SK-N-SH (cell line): ENCODE data around the gene GSE1. TPM values are rescaled to one million over a fixed set of nuclear protein-coding genes. Genes with fewer than 3 reads are reported as not detected.
A peak's percentile ranks its signal among the peaks of the same experiment; 100 is the strongest.

Experiments
- CTCF ChIA-PET: fragments of 300-600, 350-600 bp; formaldehyde crosslinking; extraction: SDS; loops from one replicate; lab custom pipeline; 2021; lab: Yijun Ruan, JAX
- POLR2A ChIA-PET: fragments of 350-600 bp; sonication (Branson Sonifier 250); formaldehyde crosslinking; extraction: SDS; loops from one replicate; lab custom pipeline; 2020; ENCODE audit warnings: antibody characterized with exemption, inconsistent platforms; lab: Yijun Ruan, JAX
- DNase-seq: peaks from one replicate; pipeline ENCODE4 v3.0.0; 2012
- H2AFZ ChIP-seq: fragments of 200-600 bp; sonication (generic); 2 replicates; pipeline ENCODE4 v1.8.1; 2016; ENCODE audit warnings: antibody characterized with exemption, mild to moderate bottlenecking, low read depth
- H3F3A ChIP-seq: fragments of 200-600 bp; sonication (generic); replicated peaks from 2 replicates; pipeline ENCODE3; 2016; ENCODE audit warnings: antibody characterized with exemption, mild to moderate bottlenecking; ENCODE audit not compliant: insufficient read depth
- H3K27ac ChIP-seq, 2 experiments: fragments of 200-500 bp in 1 of 2; fragments of 200-600 bp in 1 of 2; sonication (Bioruptor generic) in 1 of 2; sonication (generic), shearing (Covaris generic) in 1 of 2; 2 replicates each; pipeline versions ENCODE4 v1.5.1 to v1.6.1; 2014 to 2016; ENCODE audit warnings: low read depth in 2 of 2, inconsistent platforms in 1 of 2, low read length in 1 of 2, mild to moderate bottlenecking in 1 of 2, mixed read lengths in 1 of 2
- H3K27me3 ChIP-seq: fragments of 200-600 bp; sonication (generic), shearing (Covaris generic); 2 replicates; pipeline ENCODE4 v1.6.1; 2016; ENCODE audit warnings: mixed run types; ENCODE audit not compliant: insufficient read depth
- H3K36me3 ChIP-seq, 2 experiments: fragments of 200-500 bp in 1 of 2; fragments of 200-600 bp in 1 of 2; sonication (Bioruptor generic) in 1 of 2; sonication (generic) in 1 of 2; replicated peaks in 1 of 2; 2 replicates each; pipeline versions ENCODE3 to v1.5.1; 2014 to 2016; ENCODE audit warnings: low read length in 1 of 2, mild to moderate bottlenecking in 1 of 2; ENCODE audit not compliant: insufficient read depth in 2 of 2, control insufficient read depth in 1 of 2
- H3K4me1 ChIP-seq, 2 experiments: fragments of 200-500 bp in 1 of 2; fragments of 200-600 bp in 1 of 2; sonication (Bioruptor generic) in 1 of 2; sonication (generic), shearing (Covaris generic) in 1 of 2; 2 replicates each; pipeline versions ENCODE4 v1.5.1 to v1.6.1; 2014 to 2016; ENCODE audit warnings: low read depth in 1 of 2, low read length in 1 of 2, mixed run types in 1 of 2; ENCODE audit not compliant: insufficient read depth in 2 of 2, control insufficient read depth in 1 of 2
- H3K4me2 ChIP-seq: fragments of 200-600 bp; sonication (generic), shearing (Covaris generic); 2 replicates; pipeline ENCODE4 v1.6.1; 2017; ENCODE audit warnings: mixed run types
- H3K4me3 ChIP-seq, 2 experiments: fragments of 200-500 bp in 1 of 2; fragments of 200-600 bp in 1 of 2; sonication (Bioruptor generic) in 1 of 2; sonication (generic), shearing (Covaris generic) in 1 of 2; 2 replicates each; pipeline versions ENCODE4 v1.5.1 to v1.8.1; 2014 to 2016; ENCODE audit warnings: low read depth in 2 of 2, inconsistent platforms in 1 of 2, low read length in 1 of 2, mild to moderate bottlenecking in 1 of 2, mixed read lengths in 1 of 2, moderate library complexity in 1 of 2
- H3K79me2 ChIP-seq: fragments of 200-600 bp; sonication (generic); 2 replicates; pipeline ENCODE4 v1.8.1; 2017; ENCODE audit warnings: mild to moderate bottlenecking; ENCODE audit not compliant: insufficient read depth
- H3K9ac ChIP-seq: fragments of 200-600 bp; sonication (generic); 2 replicates; pipeline ENCODE4 v1.6.1; 2017; ENCODE audit warnings: mixed run types
- H3K9me2 ChIP-seq: fragments of 200-600 bp; sonication (generic); 2 replicates; pipeline ENCODE4 v1.6.1; 2017; ENCODE audit warnings: mixed run types
- H3K9me3 ChIP-seq: fragments of 200-600 bp; sonication (generic); 2 replicates; pipeline ENCODE4 v1.6.1; 2017; ENCODE audit warnings: mixed run types, mild to moderate bottlenecking, moderate library complexity
- H4K20me1 ChIP-seq: fragments of 200-600 bp; sonication (generic); 2 replicates; pipeline ENCODE4 v1.6.1; 2017; ENCODE audit warnings: mild to moderate bottlenecking, mixed run types; ENCODE audit not compliant: insufficient read depth
- CHD2 ChIP-seq: fragments of 150-350 bp; IDR thresholded peaks from 2 replicates; pipeline ENCODE4 v1.6.1; 2018; ENCODE audit warnings: low read length; ENCODE audit not compliant: partially characterized antibody
- CTCF ChIP-seq: fragments of 200-600 bp; sonication (generic); IDR thresholded peaks from 2 replicates; pipeline ENCODE4 v1.6.1; 2017; ENCODE audit warnings: antibody characterized with exemption, mild to moderate bottlenecking, moderate library complexity
- ELF1 ChIP-seq: IDR thresholded peaks from 2 replicates; pipeline ENCODE4 v1.4.0; 2012
- EP300 ChIP-seq, 2 experiments: IDR thresholded peaks; 2 replicates each; pipeline versions ENCODE4 v1.4.0 to v1.6.1; 2012; ENCODE audit warnings: borderline replicate concordance in 1 of 2, low read depth in 1 of 2, low read length in 1 of 2
- EZH2phosphoT487 ChIP-seq: fragments of 200-600 bp; sonication (generic); IDR thresholded peaks from 2 replicates; pipeline ENCODE4 v1.6.1; 2017; ENCODE audit warnings: low read depth, mixed run types, mild to moderate bottlenecking, antibody characterized with exemption, moderate library complexity, borderline replicate concordance
- FOSL2 ChIP-seq: IDR thresholded peaks from 2 replicates; pipeline ENCODE4 v1.4.0; 2012; ENCODE audit warnings: low read depth, mild to moderate bottlenecking, moderate library complexity, borderline replicate concordance
- FOXJ3 ChIP-seq: sonication (generic); formaldehyde crosslinking; IDR thresholded peaks from 2 replicates; pipeline ENCODE4 v1.5.1; 2020; ENCODE audit warnings: mild to moderate bottlenecking, missing genetic modification reagents
- FOXM1 ChIP-seq: IDR thresholded peaks from 2 replicates; pipeline ENCODE4 v1.4.0; 2012; ENCODE audit warnings: low read depth, mild to moderate bottlenecking
- JUND ChIP-seq: IDR thresholded peaks from 2 replicates; pipeline ENCODE4 v1.4.0; 2012
- MEF2A ChIP-seq: IDR thresholded peaks from 2 replicates; pipeline ENCODE4 v1.4.0; 2012; ENCODE audit warnings: low read depth, borderline replicate concordance
- MXI1 ChIP-seq: IDR thresholded peaks from 2 replicates; pipeline ENCODE4 v1.6.1; 2012; ENCODE audit warnings: mild to moderate bottlenecking, low read depth, low read length, improper control_type of control experiment
- RAD21 ChIP-seq: IDR thresholded peaks from 2 replicates; pipeline ENCODE4 v1.6.1; 2012; ENCODE audit warnings: mild to moderate bottlenecking, low read length
- RCOR1 ChIP-seq: fragments of 150-350 bp; IDR thresholded peaks from 2 replicates; pipeline ENCODE4 v1.6.1; 2017; ENCODE audit warnings: antibody characterized with exemption, low read length
- REST ChIP-seq: IDR thresholded peaks from 2 replicates; pipeline ENCODE4 v1.6.1; 2012; ENCODE audit warnings: mild to moderate bottlenecking, low read depth, low read length, moderate library complexity
- TAF1 ChIP-seq: IDR thresholded peaks from 2 replicates; pipeline ENCODE4 v1.6.1; 2012; ENCODE audit warnings: low read depth, mild to moderate bottlenecking, low read length, moderate library complexity, borderline replicate concordance
- TCF12 ChIP-seq: IDR thresholded peaks from 2 replicates; pipeline ENCODE4 v1.4.0; 2012
- TEAD4 ChIP-seq: IDR thresholded peaks from 2 replicates; pipeline ENCODE4 v1.4.0; 2012; ENCODE audit warnings: mild to moderate bottlenecking, borderline replicate concordance; ENCODE audit not compliant: insufficient read depth
- USF1 ChIP-seq: IDR thresholded peaks from 2 replicates; pipeline ENCODE4 v1.4.0; 2012; ENCODE audit warnings: low read depth, borderline replicate concordance
- WGBS: methylation state at CpG from one replicate; pipeline ENCODE4 v1.1.6; 2017; ENCODE audit warnings: low lambda C conversion rate; 5-methylcytosine and 5-hydroxymethylcytosine counted together
- polyA plus RNA-seq, 3 experiments: library from polyadenylated mRNA; depleted of rRNA; stranded (reverse); fragments of >200 nt; gene quantifications; 2 replicates each; pipeline ENCODE4 v1.2.3, GENCODE V29; 2012
- TF ChIP-seq, protein P1 (sequence below): fragments of 150-350 bp; IDR thresholded peaks from 2 replicates; pipeline ENCODE4 v1.6.1; 2016; ENCODE audit warnings: mild to moderate bottlenecking, low read depth, low read length
- TF ChIP-seq, protein P2 (sequence below): IDR thresholded peaks from 2 replicates; pipeline ENCODE4; 2012

The GSE1 gene
- polyA plus RNA-seq, 1 of the 3 experiments (the other 2 are of a cell fraction), result 26.5 TPM

GRCh38 chr16:85639529-85640253, 26.6 kb downstream of the GSE1 start:
- Histone ChIP-seq H4K20me1 (peaks cover 98% of the 10 kb centered on the region), H3K4me1 (peaks cover 0 to 74% of the 10 kb centered on the region in 2 experiments; a peak in 1 of 4 replicates), H3K9ac (no peak overlapping the region), H2AFZ (no peak overlapping the region), H3K27ac (peak overlapping the region in 1 of 2 experiments; percentile 54; a peak in 2 of 4 replicates), H3K9me2 (no peaks in the 10 kb centered on the region), H3F3A (no peaks in the 10 kb centered on the region), H3K9me3 (no peaks in the 10 kb centered on the region), H3K79me2 (peaks cover 18% of the 10 kb centered on the region; the same call in 1 of the 2 replicates), H3K4me2 (no peak overlapping the region), H3K4me3 (no peak overlapping the region), H3K36me3 (peaks cover 0 to 39% of the 10 kb centered on the region in 2 experiments), H3K27me3 (no peaks in the 10 kb centered on the region)
- POLR2A ChIA-PET, result interaction anchor here (1.6 kb wide), 1 partner anchor 11 kb away, joined by 5 read pairs; no protein-coding TSS in a partner anchor
- peak; percentile 92 for DNase-seq
- WGBS, result 76% methylated on average over 5 of the region's 35 CpGs
- TF ChIP-seq EZH2phosphoT487 (no peak), JUND (no peak), REST (no peak), USF1 (no peak), EP300 (IDR thresholded peaks at IDR 0.05; ENCODE audit: borderline replicate concordance in 1 of 2, low read depth in 1 of 2, low read length in 1 of 2) (peak in 1 of 2 experiments; percentile 53; a peak in 1 of 4 replicates), RAD21 (peak; percentile 31), MEF2A (no peak), TEAD4 (no peak), ELF1 (no peak), TCF12 (no peak), MXI1 (peak; percentile 81; the same call in 1 of the 2 replicates), FOXJ3 (CRISPR knock-in tag) (peak; percentile 85), TAF1 (no peak), CTCF (no peak), CHD2 (peak; percentile 47), FOSL2 (no peak), RCOR1 (no peak), FOXM1 (no peak)
- TF ChIP-seq, protein P1, sequence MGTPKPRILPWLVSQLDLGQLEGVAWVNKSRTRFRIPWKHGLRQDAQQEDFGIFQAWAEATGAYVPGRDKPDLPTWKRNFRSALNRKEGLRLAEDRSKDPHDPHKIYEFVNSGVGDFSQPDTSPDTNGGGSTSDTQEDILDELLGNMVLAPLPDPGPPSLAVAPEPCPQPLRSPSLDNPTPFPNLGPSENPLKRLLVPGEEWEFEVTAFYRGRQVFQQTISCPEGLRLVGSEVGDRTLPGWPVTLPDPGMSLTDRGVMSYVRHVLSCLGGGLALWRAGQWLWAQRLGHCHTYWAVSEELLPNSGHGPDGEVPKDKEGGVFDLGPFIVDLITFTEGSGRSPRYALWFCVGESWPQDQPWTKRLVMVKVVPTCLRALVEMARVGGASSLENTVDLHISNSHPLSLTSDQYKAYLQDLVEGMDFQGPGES, result no peak
- TF ChIP-seq, protein P2, sequence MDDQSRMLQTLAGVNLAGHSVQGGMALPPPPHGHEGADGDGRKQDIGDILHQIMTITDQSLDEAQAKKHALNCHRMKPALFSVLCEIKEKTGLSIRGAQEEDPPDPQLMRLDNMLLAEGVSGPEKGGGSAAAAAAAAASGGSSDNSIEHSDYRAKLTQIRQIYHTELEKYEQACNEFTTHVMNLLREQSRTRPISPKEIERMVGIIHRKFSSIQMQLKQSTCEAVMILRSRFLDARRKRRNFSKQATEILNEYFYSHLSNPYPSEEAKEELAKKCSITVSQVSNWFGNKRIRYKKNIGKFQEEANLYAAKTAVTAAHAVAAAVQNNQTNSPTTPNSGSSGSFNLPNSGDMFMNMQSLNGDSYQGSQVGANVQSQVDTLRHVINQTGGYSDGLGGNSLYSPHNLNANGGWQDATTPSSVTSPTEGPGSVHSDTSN, result no peak
- CTCF ChIA-PET, result interaction anchor here (0.8 to 3.2 kb wide), 5 partner anchors 11 to 318 kb away, joined by 3 to 21 read pairs (median 4); no protein-coding TSS in a partner anchor
